ENCODE data around the gene EGFR. TPM values are rescaled to one million over a fixed set of nuclear protein-coding genes. Genes with fewer than 3 reads are reported as not detected.

EGFR gene
- total and polyA plus RNA-seq, 2 experiments from 2014 or later, result 21.6 to 51.0 TPM

DNA sequence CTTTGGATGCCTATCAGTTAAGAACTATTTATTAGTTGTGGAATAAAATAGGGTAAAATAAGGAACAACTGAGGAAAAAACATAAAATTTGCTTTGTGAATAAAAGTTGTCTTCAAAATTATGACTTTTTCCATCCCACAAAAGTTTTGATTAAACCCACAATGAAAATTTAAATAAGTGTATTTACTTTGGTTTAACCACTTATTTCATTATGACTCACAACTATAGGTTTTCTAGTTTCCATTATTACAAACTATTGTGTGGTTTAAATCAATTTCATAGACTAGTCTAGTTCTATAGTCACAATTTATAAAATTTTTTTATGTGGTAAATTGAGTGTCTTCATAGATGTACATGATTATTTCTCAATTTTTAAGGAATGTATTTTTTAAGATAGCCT is 116.6 kb downstream of the EGFR start:
- H3K4me1 ChIP-seq (ENCODE audit: insufficient read depth), result peaks cover 29% of the 10 kb centered on the region
- H4K20me1 ChIP-seq (ENCODE audit: insufficient read depth, poor library complexity, severe bottlenecking), result no peaks in the 10 kb centered on the region
- no peak overlapping the region for H2AFZ ChIP-seq
- no peak overlapping the region for H3K4me3 ChIP-seq
- H3K4me2 ChIP-seq, result no peak overlapping the region
- H3K36me3 ChIP-seq (replicated peaks; ENCODE audit: insufficient read depth, low read depth), result no peaks in the 10 kb centered on the region
- DNase-seq (ENCODE audit: low spot score), result no peak
- no peaks in the 10 kb centered on the region for H3K9me2 ChIP-seq (replicated peaks; ENCODE audit: insufficient read depth)
- H3K9me3 ChIP-seq (ENCODE audit: low read depth), result no peaks in the 10 kb centered on the region
- H3K27me3 ChIP-seq, result no peaks in the 10 kb centered on the region
- H3K27ac ChIP-seq, result no peak overlapping the region
- TF ChIP-seq EZH2 (IDR thresholded peaks at IDR 0.05; ENCODE audit: borderline replicate concordance) (no peak), EZH2phosphoT487 (IDR thresholded peaks at IDR 0.05; ENCODE audit: low read depth, severe bottlenecking, unreplicated experiment) (no peak)
- TF ChIP-seq, protein P1, sequence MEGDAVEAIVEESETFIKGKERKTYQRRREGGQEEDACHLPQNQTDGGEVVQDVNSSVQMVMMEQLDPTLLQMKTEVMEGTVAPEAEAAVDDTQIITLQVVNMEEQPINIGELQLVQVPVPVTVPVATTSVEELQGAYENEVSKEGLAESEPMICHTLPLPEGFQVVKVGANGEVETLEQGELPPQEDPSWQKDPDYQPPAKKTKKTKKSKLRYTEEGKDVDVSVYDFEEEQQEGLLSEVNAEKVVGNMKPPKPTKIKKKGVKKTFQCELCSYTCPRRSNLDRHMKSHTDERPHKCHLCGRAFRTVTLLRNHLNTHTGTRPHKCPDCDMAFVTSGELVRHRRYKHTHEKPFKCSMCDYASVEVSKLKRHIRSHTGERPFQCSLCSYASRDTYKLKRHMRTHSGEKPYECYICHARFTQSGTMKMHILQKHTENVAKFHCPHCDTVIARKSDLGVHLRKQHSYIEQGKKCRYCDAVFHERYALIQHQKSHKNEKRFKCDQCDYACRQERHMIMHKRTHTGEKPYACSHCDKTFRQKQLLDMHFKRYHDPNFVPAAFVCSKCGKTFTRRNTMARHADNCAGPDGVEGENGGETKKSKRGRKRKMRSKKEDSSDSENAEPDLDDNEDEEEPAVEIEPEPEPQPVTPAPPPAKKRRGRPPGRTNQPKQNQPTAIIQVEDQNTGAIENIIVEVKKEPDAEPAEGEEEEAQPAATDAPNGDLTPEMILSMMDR (IDR thresholded peaks at IDR 0.05; ENCODE audit: poor library complexity), result no peak
- peaks cover 6% of the 10 kb centered on the region for H3K79me2 ChIP-seq

DNA sequence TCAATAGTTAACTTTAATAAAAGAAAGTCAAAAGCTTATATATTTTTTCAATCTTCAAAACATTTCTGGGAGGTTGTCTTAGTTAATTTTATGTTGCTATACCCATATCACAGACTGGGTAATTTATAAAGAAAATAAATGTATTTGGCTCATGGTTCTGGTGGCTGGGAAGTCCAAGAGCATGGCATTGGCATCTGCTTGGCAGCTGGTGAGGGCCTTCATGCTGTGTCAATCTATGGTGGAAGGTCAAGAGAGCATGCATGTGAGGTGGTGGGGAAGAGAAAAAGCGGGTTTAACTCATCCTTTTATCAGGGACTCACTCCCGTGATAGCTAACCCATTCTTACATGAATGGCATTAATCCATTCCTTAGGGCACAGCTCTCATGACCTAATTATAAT is 119.8 kb downstream of the EGFR start:
- Histone ChIP-seq H3K27me3 (no peaks in the 10 kb centered on the region), H3K9me3 (ENCODE audit: low read depth) (no peaks in the 10 kb centered on the region), H2AFZ (no peak overlapping the region), H3K4me1 (ENCODE audit: insufficient read depth) (peaks cover 6% of the 10 kb centered on the region), H3K27ac (no peak overlapping the region), H3K79me2 (peaks cover 6% of the 10 kb centered on the region), H3K36me3 (replicated peaks; ENCODE audit: insufficient read depth, low read depth) (no peaks in the 10 kb centered on the region), H3K4me2 (no peak overlapping the region), H3K4me3 (no peak overlapping the region), H4K20me1 (ENCODE audit: insufficient read depth, poor library complexity, severe bottlenecking) (no peaks in the 10 kb centered on the region), H3K9me2 (replicated peaks; ENCODE audit: insufficient read depth) (no peaks in the 10 kb centered on the region)
- DNase-seq (ENCODE audit: low spot score), result no peak
- WGBS (ENCODE audit: low lambda C conversion rate, missing lambda C conversion rate), result 42% methylated on average over 2 of the region's 2 CpGs
- no peak for TF ChIP-seq EZH2phosphoT487 (IDR thresholded peaks at IDR 0.05; ENCODE audit: low read depth, severe bottlenecking, unreplicated experiment)
- TF ChIP-seq, protein P1 (IDR thresholded peaks at IDR 0.05; ENCODE audit: poor library complexity), result no peak
- no peak for TF ChIP-seq EZH2 (IDR thresholded peaks at IDR 0.05; ENCODE audit: borderline replicate concordance)

DNA sequence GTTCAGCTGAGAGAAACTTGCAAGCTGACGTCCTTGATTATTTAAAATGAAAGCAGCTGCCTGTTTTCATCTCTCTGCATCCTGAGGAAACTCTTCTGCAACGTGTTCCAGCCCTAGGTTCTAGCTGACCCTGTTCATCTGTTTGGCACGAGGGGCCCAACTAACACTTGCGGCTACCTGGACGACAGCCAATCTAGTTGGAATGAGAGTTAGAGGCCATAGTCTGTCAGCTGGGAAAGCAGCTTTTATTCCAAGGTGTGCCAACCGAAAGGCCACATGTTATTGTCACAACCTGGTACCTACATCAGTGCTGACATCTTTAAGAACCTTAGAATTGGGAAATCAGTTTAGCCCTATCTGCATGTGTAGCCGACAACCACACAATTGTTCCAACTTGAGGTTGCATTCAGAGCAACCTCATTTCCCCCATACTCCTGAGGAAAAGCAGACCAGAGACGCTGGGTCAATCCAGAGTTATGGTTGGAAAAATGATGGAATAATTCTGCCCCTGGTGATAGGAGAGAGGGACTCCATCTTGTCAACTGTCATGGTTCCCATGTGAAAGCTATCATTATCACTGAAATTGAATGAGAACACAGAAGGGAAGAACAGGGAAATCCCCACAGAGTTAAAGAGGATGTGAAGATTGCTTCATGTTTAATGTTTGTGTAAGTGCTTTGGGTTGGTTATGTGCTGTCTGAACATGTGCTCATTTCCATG is 121.6 kb downstream of the EGFR start:
- no peaks in the 10 kb centered on the region for H3K4me1 ChIP-seq (ENCODE audit: insufficient read depth)
- no peaks in the 10 kb centered on the region for H3K9me3 ChIP-seq (ENCODE audit: low read depth)
- peaks cover 6% of the 10 kb centered on the region for H3K79me2 ChIP-seq
- no peak overlapping the region for H2AFZ ChIP-seq
- no peaks in the 10 kb centered on the region for H4K20me1 ChIP-seq (ENCODE audit: insufficient read depth, poor library complexity, severe bottlenecking)
- 65% methylated on average over 8 of the region's 8 CpGs for WGBS (ENCODE audit: low lambda C conversion rate, missing lambda C conversion rate)
- H3K9me2 ChIP-seq (replicated peaks; ENCODE audit: insufficient read depth), result no peaks in the 10 kb centered on the region
- H3K4me2 ChIP-seq, result peak overlapping the region; percentile 7
- H3K4me3 ChIP-seq, result no peak overlapping the region
- no peaks in the 10 kb centered on the region for H3K36me3 ChIP-seq (replicated peaks; ENCODE audit: insufficient read depth, low read depth)
- H3K27me3 ChIP-seq, result no peaks in the 10 kb centered on the region
- TF ChIP-seq, protein P1 (IDR thresholded peaks at IDR 0.05; ENCODE audit: poor library complexity), result no peak
- TF ChIP-seq EZH2phosphoT487 (IDR thresholded peaks at IDR 0.05; ENCODE audit: low read depth, severe bottlenecking, unreplicated experiment), result no peak
- TF ChIP-seq EZH2 (IDR thresholded peaks at IDR 0.05; ENCODE audit: borderline replicate concordance), result no peak
- H3K27ac ChIP-seq, result peak overlapping the region; percentile 28
- DNase-seq (ENCODE audit: low spot score), result peak; percentile 35

All from hepatocyte (in vitro differentiated cells).